ENCODE data around the gene TNFSF12. TPM values are rescaled to one million over a fixed set of nuclear protein-coding genes. Genes with fewer than 3 reads are reported as not detected.

TNFSF12 gene
- total and polyA plus RNA-seq, 3 donors from 2014 or later: 17.0 to 21.5 (median 20.6) TPM

DNA sequence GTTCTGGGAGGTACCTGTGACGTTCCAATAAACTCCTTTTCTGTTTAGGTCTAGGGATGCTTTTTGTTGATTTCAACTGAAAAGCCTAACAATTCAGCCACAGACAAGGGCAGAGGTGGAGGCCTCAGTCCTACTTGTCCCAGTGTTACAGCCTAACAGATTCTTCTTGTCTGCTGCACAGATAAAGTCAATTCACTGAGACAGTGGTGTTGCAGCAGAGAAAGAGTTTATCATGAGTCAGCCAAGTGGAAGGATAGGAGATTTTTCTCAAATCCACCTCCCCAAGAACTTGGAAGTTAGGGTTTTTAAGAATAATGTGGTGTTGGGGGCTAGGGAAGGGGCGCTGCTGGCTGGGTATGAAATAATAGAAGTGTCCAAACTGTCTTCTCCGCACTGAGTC is 10.8 kb upstream of the TNFSF12 start:
- H3K9me3 ChIP-seq: no peaks in the 10 kb centered on the region
- H3K27me3 ChIP-seq: no peaks in the 10 kb centered on the region
- H3K4me1 ChIP-seq: no peaks in the 10 kb centered on the region
- DNase-seq: no peak
- TF ChIP-seq CTCF (IDR thresholded peaks at IDR 0.05): no peak
- no peak for TF ChIP-seq POLR2A (IDR thresholded peaks at IDR 0.05)
- H3K4me3 ChIP-seq: no peak overlapping the region
- H3K27ac ChIP-seq: no peak overlapping the region
- no peaks in the 10 kb centered on the region for H3K36me3 ChIP-seq (ENCODE audit: low read depth, missing control alignments)
- 70 to 83% methylated on average over 3 of the region's 3 CpGs for WGBS, 2 donors
- intact Hi-C loops (cut with DNase I; ENCODE audit: low total_unique reads): no loop called here

GRCh38 chr17:7538891-7539545 is 9.8 kb upstream of the TNFSF12 start:
- 77 to 84% methylated on average over 11 of the region's 11 CpGs for WGBS, 2 donors
- H3K9me3 ChIP-seq: no peaks in the 10 kb centered on the region
- DNase-seq: no peak
- H3K27ac ChIP-seq: no peak overlapping the region
- H3K4me1 ChIP-seq: no peaks in the 10 kb centered on the region
- intact Hi-C loops (cut with DNase I; ENCODE audit: low total_unique reads): no loop called here
- H3K27me3 ChIP-seq: no peaks in the 10 kb centered on the region
- no peak overlapping the region for H3K4me3 ChIP-seq
- H3K36me3 ChIP-seq (ENCODE audit: low read depth, missing control alignments): no peaks in the 10 kb centered on the region
- TF ChIP-seq CTCF (IDR thresholded peaks at IDR 0.05) (no peak), POLR2A (IDR thresholded peaks at IDR 0.05) (no peak)

- WGBS, 2 donors: 93 to 96% methylated on average over 9 of the region's 9 CpGs
- Histone ChIP-seq H3K4me1 (peaks cover 6% of the 10 kb centered on the region), H3K9me3 (no peaks in the 10 kb centered on the region), H3K27me3 (no peaks in the 10 kb centered on the region), H3K4me3 (no peak overlapping the region), H3K36me3 (ENCODE audit: low read depth, missing control alignments) (no peaks in the 10 kb centered on the region), H3K27ac (no peak overlapping the region)
- DNase-seq: no peak
- intact Hi-C loops (cut with DNase I; ENCODE audit: low total_unique reads): no loop called here
- TF ChIP-seq CTCF (IDR thresholded peaks at IDR 0.05) (no peak), POLR2A (IDR thresholded peaks at IDR 0.05) (no peak)
Observed at GRCh38 chr17:7541074-7541621, 7.7 kb upstream of the TNFSF12 start.

DNA sequence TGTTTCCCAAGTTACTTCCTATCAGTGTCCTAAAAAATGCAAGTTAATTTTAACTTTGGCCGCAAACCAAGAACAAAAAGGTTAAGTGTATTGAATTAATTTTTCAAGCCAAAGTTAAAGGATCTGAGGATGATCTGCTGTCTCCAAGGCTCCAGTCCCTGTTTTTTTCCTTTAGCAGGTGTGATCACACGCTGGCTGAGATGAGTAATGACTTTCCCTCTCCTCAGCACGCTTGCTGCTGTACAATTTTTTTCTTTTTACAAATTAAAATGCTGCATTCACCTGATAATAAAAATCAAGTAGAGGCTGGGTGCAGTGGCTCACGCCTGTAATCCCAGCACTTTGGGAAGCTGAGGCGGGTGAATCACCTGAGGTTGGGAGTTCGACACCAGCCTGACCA is 3.9 kb upstream of the TNFSF12 start:
- 47 to 50% methylated on average over 6 of the region's 6 CpGs for WGBS, 2 donors
- no peak overlapping the region for H3K4me3 ChIP-seq
- DNase-seq: no peak

More for the DNA sequence above, 3.9 kb upstream of the TNFSF12 start:
- TF ChIP-seq POLR2A (IDR thresholded peaks at IDR 0.05): no peak
- TF ChIP-seq CTCF (IDR thresholded peaks at IDR 0.05): no peak
- Histone ChIP-seq H3K9me3 (no peaks in the 10 kb centered on the region), H3K27ac (peak overlapping the region in 1 of 2 donors; percentile 72), H3K36me3 (ENCODE audit: low read depth, missing control alignments) (no peaks in the 10 kb centered on the region), H3K4me1 (peaks cover 6% of the 10 kb centered on the region), H3K27me3 (no peaks in the 10 kb centered on the region)
- intact Hi-C loops (cut with DNase I; ENCODE audit: low total_unique reads): no loop called here

Measured in testis (tissue), 3 donors.